Large intestine (tissue), 3 donors: ENCODE data around the gene POU3F3. TPM values are rescaled to one million over a fixed set of nuclear protein-coding genes. Genes with fewer than 3 reads are reported as not detected.

Experiments
- DNase-seq, 2 donors: peaks; one replicate each; pipeline versions ENCODE4 v3.0.0 to v3.0.0-alpha.2; 2013
- H3K27ac ChIP-seq: one replicate; pipeline ENCODE4 v1.5.1; 2013; ENCODE audit warnings: low read length
- H3K27me3 ChIP-seq: 2 replicates; pipeline ENCODE4 v1.6.1; 2013; ENCODE audit warnings: low read length; ENCODE audit not compliant: control insufficient read depth, insufficient read depth
- H3K36me3 ChIP-seq: 2 replicates; pipeline ENCODE4 v1.6.1; 2013; ENCODE audit warnings: low read length; ENCODE audit not compliant: control insufficient read depth, insufficient read depth
- H3K4me1 ChIP-seq: one replicate; pipeline ENCODE4 v1.6.1; 2013; ENCODE audit warnings: low read length; ENCODE audit not compliant: control insufficient read depth, insufficient read depth
- H3K4me3 ChIP-seq: one replicate; pipeline ENCODE4 v1.5.1; 2013; ENCODE audit warnings: low read length
- H3K9me3 ChIP-seq: one replicate; pipeline ENCODE4 v1.6.1; 2013; ENCODE audit warnings: mild to moderate bottlenecking, low read depth, low read length, moderate library complexity; ENCODE audit not compliant: control insufficient read depth
- WGBS: methylation state at CpG from one replicate; pipeline ENCODE4 v1.1.5; 2013; ENCODE audit warnings: low lambda C conversion rate; ENCODE audit not compliant: insufficient coverage; 5-methylcytosine and 5-hydroxymethylcytosine counted together
- polyA plus RNA-seq: library from polyadenylated mRNA; unstranded; fragments of 120-200 nt; gene quantifications from one replicate; pipeline ENCODE4 v1.2.1, GENCODE V29; 2013

The POU3F3 gene
- polyA plus RNA-seq, 1 donor = not detected

DNA sequence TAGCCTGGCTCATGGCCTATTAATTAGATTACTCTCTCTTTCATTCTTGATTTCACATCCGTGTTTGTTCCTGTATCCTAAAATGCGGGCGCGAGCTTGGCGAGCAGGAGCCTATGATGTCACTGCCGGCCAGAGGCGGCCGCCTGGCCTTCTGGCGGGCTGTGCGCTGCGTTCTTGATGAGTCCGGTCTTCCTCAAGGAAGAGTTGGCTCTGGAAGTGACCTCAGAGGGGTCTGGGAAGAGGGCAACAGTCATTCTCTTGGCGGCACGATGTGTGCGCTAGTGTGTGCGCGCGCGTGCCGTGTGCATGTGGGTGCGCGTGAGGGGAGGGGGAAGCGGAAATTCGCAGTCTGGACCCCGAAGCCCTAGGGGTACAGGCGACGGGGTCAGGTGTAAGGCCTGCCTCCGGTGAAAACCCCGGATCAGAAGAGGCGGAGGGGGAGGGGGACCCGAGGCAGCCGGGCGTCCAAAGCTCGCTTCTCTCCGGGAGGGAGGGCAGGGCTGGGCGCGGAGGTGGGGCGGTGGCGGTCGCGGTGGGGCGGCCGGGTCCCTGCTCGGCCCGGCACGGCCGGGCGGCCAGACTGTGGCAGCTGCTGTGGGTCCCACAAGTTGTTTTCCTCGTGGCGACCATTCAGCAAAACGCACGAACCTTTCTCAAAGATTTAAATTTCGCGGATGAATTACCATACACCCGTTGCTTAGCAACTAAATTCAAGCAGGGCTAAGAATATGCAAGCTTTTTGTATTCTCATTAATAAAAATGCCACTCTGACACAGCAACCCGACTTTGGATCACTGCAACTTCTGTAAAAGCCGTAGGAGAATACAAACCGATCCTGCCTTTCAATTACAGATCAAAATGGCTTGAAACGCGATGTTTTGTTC, 8.4 kb downstream of the POU3F3 start:
- H3K4me1 ChIP-seq = peaks cover under 1% of the 10 kb centered on the region
- no peak overlapping the region for H3K4me3 ChIP-seq
- peaks cover 97% of the 10 kb centered on the region for H3K27me3 ChIP-seq
- no peak for DNase-seq
- no CpG with 5 or more reads among the region's 60 CpGs for WGBS
- H3K9me3 ChIP-seq = peaks cover 8% of the 10 kb centered on the region
- H3K27ac ChIP-seq = no peak overlapping the region
- H3K36me3 ChIP-seq = no peaks in the 10 kb centered on the region

DNA sequence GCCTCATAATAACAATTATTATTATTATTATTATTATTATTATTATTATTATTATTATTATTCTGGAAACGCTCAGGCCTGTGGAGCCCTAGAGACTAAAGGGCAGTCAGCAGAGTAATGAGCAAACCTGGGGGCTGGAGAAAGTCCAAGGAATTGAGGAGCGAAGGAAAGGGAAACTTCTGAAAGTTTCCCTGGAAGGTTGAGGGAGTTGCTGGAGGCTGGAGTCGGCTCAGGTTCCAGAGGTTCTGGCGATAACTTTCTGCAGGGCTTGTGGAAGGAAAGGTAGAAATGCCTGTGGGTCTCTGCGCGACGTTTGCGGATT, 9.2 kb downstream of the POU3F3 start:
- H3K27ac ChIP-seq = no peak overlapping the region
- no CpG with 5 or more reads among the region's 8 CpGs for WGBS
- H3K36me3 ChIP-seq = no peaks in the 10 kb centered on the region

DNA sequence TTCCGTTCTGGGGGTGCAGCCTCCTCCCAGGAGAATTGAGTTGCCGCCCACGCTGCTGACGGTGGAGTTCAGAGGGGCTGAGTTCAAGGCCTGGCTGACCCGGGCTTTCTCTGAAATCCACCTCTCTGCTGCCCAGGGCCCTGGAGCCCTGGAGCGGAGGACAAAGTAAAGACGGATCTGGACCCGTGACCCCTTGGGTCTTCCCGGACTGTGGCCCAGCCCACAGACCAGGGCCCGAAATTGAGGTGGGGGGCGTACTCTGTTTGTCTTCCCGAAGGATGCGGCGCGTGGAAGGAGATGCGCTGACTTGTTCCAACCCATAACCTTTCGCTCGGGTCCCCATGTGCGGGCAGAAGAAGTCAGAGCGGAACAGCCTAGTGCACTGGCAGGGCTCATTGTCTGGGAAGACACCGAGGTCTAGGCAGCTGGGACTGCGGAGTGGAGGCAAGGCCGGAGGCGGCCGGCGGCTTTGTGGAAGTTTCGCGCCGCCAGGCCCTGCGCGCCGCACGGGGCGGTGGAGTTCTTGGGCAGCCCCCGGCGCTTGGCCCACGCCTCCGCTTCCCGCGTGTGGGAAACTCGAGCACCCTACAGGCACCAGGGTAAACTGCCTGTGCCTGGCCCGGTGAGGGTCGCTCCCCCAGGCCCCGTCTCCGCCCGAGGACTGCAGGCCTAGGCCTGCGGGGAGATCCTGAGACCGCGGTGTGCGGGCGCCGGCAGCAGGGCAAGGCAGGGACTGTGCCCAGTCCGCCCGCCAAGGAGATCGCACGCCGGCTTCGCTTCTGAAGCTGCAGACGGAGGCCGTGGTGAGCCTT, 9.8 kb downstream of the POU3F3 start:
- Histone ChIP-seq H3K27ac (no peak overlapping the region), H3K9me3 (peaks cover 8% of the 10 kb centered on the region), H3K4me3 (no peak overlapping the region), H3K36me3 (no peaks in the 10 kb centered on the region), H3K4me1 (no peaks in the 10 kb centered on the region), H3K27me3 (peaks cover 97% of the 10 kb centered on the region)
- WGBS = no CpG with 5 or more reads among the region's 60 CpGs
- no peak for DNase-seq

More for the DNA sequence above, 9.2 kb downstream of the POU3F3 start:
- peaks cover 97% of the 10 kb centered on the region for H3K27me3 ChIP-seq
- no peak for DNase-seq
- no peak overlapping the region for H3K4me3 ChIP-seq
- no peaks in the 10 kb centered on the region for H3K4me1 ChIP-seq
- peaks cover 8% of the 10 kb centered on the region for H3K9me3 ChIP-seq

DNA sequence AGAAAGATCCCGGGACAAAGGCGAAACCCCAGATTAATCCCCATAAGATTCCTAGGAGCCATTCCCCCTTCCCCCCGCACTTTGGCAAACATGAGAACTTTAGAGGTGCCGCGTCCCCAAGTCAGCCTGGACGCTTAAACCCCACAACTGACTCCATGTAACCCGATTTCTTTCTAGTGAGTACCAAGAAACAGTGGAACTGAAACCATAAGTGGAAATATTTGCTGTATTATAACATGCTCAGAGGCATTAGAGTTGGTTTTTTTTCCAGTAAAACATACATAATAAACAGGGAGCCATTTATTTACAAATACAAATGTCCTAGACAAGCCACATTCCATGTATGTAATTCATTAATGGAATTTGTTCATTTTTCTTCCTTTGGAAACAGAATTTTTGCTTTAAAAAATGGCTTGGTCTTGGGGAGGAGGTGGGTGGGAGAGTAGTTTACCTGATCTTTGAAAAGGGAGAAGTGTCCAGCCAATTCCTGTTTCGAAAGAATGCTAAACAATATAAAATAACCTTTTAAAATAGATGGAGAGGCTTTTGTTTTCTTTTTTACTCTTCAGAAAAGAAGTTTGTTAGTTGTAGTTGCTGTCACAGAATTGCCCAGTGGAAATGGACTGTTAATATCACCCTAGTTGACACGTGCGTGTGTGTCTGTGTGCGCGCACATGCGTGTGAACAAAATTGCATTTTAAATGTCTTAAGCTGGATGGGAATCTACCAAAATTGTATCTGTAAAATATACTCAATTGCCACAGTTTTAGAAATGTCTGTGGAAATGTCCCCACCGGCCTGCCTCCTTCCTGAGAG, 10.6 kb downstream of the POU3F3 start:
- 0% methylated on average over 1 of the region's 14 CpGs for WGBS
- Histone ChIP-seq H3K36me3 (no peaks in the 10 kb centered on the region), H3K27me3 (peaks cover 98% of the 10 kb centered on the region), H3K4me3 (no peak overlapping the region), H3K9me3 (peaks cover 8% of the 10 kb centered on the region), H3K27ac (no peak overlapping the region), H3K4me1 (no peaks in the 10 kb centered on the region)
- DNase-seq = no peak

DNA sequence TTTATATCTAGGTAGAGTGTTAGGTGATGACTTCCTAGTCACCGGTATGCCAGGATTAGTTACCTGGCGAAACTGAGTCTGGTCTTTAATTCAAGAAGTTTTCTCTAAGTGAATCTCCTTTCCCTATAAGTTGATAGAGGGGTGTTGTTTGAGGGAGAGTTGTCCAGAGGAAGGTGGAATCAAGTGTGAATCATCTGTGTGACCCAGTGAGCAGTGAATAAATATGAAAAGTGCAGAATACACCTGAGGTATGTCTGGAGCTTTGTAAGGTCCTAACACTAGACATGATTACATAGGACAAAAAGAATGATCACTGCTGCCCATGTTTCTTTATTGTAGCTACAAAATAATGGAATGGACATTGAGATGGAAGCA, 11.2 kb downstream of the POU3F3 start:
- Histone ChIP-seq H3K4me3 (no peak overlapping the region), H3K36me3 (no peaks in the 10 kb centered on the region), H3K4me1 (no peaks in the 10 kb centered on the region), H3K9me3 (peaks cover 8% of the 10 kb centered on the region), H3K27me3 (peaks cover 98% of the 10 kb centered on the region), H3K27ac (no peak overlapping the region)
- no peak for DNase-seq
- 0% methylated on average over 1 of the region's 2 CpGs for WGBS

DNA sequence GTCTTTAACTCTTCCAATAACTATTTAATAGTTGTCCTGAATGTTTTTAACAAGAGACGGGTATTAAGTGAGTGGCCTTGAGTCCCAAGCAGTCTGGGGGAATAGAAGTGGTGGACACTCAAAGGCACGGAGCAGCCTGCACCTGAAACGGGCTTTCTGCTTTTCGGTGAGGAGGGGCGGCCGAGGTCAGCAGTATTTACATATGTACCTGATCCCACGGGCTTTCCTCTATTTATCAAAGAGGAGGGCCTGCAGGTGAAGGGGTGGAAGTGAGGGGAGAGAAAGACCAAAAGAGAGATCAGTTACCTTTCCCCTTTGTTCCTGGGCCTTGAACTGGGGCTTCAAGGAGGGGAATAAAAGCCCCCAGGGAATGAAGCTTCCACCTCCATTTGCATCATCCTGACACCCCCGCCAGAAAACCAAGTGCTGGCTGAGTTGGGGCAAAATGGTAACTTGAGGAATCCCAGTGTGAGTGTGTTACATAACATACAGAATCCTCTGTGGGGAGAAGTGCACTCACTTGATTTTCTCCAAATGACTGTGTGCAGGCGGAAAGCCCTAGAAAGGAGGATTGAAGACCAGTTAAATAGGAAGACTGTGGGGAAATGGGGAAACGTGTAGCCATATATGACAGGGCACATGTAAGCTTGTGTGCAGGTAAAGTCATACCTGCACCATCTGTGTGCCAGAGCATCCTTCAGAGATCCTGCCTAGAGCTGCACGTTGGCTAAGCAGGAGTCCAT, 12.4 kb downstream of the POU3F3 start:
- no peak for DNase-seq
- H3K4me1 ChIP-seq = no peaks in the 10 kb centered on the region
- no peaks in the 10 kb centered on the region for H3K36me3 ChIP-seq
- H3K9me3 ChIP-seq = peaks cover 8% of the 10 kb centered on the region
- no peak overlapping the region for H3K27ac ChIP-seq
- no CpG with 5 or more reads among the region's 11 CpGs for WGBS
- H3K27me3 ChIP-seq = peaks cover 100% of the 10 kb centered on the region
- H3K4me3 ChIP-seq = no peak overlapping the region

DNA sequence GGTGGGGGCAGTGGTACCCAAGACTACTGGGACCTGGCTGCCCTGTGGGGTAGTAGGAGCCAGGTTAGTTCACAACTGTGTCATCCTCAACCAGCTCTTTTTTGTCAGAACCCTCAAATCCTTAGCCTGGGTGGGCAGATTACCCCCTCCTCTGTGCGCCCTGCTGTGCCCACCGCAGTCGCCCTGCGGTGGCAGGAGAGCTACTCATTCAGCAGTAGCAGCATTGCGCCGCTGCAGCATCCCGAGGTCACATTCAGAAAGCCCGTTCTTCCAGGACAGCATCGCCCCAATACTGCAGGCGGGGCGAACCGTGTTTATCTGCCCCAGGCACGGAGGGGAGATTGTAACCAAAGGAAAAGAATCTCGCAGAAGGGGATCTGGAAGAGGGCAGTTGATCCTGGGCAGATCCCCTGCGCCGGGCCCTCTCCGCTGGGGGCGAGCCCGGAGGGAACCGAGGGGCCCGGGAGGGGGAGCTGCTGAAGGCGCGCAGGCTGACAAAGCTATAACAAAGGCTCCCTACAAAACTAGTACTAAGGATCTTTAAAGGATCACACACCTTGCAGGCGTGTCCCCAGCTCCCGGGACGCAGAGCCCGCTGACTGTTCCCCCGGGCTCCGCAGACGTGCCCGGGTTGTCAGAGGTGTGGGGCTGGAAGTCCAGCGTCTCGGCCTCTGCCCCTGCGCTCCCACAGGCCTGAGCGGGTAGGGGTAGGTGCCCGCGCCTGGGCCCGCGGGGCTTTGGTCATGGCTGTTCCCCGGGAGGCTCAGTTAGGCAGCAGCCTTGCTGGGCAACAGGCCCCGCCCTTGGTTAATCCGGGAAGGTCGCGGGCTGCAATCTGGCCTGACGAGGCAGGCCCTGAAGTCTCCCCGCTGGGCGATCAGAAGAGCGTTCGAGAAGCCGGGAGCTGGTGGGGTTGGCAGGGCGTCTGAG, 13.2 kb downstream of the POU3F3 start:
- Histone ChIP-seq H3K4me1 (no peaks in the 10 kb centered on the region), H3K36me3 (no peaks in the 10 kb centered on the region), H3K27me3 (peaks cover 100% of the 10 kb centered on the region), H3K27ac (no peak overlapping the region), H3K9me3 (peaks cover 6% of the 10 kb centered on the region), H3K4me3 (no peak overlapping the region)
- no CpG with 5 or more reads among the region's 51 CpGs for WGBS
- no peak for DNase-seq

DNA sequence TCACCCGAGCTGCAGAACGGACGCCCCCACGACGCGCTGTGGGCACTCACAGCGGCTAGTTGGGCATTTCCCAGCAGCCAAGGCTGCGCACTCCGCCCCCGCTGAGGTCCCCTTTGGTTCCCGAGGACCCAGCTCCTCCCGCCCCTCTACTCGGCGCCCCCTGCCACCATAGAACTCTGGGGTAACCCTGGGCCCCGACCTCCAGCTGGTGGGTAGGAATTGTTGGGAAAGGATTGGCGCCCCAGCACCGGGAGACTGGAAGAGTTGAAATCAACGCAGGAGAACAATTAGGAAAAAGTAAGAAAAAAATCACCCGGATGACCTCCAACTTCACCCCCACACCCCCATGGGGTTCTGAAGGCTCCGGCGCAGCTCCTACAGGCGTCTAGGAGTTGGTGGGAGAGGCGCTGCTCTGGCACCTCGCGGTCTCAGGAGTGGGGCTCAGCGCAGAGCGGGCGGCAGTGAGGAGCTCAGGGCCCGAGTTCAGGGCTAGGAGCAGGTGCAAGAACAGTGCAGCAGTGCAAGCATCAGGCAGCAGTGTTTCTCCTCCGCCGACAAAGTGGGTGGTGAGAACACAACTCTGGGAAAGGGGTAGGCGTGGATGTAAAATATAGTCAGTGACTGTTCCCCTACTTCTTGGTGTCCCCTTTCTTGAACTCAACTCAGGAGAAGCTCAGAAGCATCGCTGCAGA, 14.0 kb downstream of the POU3F3 start:
- WGBS = no CpG with 5 or more reads among the region's 33 CpGs
- H3K36me3 ChIP-seq = no peaks in the 10 kb centered on the region

DNA sequence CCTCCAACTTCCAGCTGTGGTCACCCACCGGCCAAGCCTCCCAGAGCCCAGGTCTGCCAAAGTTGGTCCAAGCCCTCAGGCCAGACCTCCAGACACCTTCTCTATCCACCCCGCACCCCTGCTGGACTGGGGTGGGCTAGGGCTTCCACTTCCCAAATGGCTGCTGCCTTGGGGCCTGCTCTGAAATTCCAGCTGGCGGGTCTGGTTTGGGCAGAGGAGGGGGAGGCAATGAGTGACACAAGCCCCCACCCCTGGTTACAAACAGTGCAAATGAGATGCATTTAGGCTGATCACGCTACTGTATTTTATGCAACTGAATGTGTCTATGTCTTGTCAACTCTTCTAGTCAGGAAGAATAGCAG, 14.6 kb downstream of the POU3F3 start:
- Histone ChIP-seq H3K27ac (no peak overlapping the region), H3K4me3 (no peak overlapping the region), H3K27me3 (peaks cover 99% of the 10 kb centered on the region), H3K4me1 (no peaks in the 10 kb centered on the region), H3K36me3 (no peaks in the 10 kb centered on the region), H3K9me3 (peaks cover 4% of the 10 kb centered on the region)
- DNase-seq = no peak
- no CpG with 5 or more reads among the region's 4 CpGs for WGBS

More for the DNA sequence above, 14.0 kb downstream of the POU3F3 start:
- Histone ChIP-seq H3K27ac (no peak overlapping the region), H3K4me1 (no peaks in the 10 kb centered on the region), H3K9me3 (peaks cover 4% of the 10 kb centered on the region), H3K4me3 (no peak overlapping the region), H3K27me3 (peaks cover 100% of the 10 kb centered on the region)
- DNase-seq = no peak
